ENCODE measurements around the gene AKR1B15.

Gene AKR1B15

DNA sequence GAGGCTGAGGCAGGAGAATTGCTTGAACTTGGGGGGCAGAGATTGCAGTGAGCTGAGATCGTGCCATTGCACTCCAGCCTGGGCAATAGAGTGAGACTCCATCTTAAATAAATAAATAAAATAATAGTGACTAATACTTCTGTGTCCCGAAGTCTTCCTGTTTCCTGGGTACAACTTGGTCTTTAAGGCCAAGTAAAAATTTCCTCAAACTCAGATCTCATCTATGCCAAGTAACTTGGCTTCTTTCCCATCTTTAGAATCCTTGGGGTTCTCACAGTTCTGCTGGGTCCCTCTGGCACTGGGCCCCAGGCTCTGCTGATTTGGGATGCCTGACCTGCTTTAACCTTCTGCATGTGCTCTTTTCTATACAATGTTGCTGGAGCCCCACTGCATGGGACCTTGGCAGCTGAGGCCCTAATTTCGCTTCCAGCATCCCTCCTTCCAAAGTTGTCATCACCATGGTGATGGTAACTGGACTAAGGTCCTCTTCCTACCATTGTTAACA, 44.2 kb upstream of the AKR1B15 start:
- no peak overlapping the region for H2BK120ac ChIP-seq (ENCODE audit: low read depth, low read length)
- H3K27me3 ChIP-seq (ENCODE audit: control insufficient read depth in 3 of 3, insufficient read depth in 3 of 3, low read depth in 1 of 3, low read length in 3 of 3) = peaks cover 0 to 9% (median 0%) of the 10 kb centered on the region in 3 experiments
- no peak overlapping the region for H4K91ac ChIP-seq (ENCODE audit: low read depth, low read length, poor library complexity)
- H3K4me2 ChIP-seq (ENCODE audit: insufficient read depth, low read length, poor library complexity, severe bottlenecking) = no peak overlapping the region
- H2BK15ac ChIP-seq (ENCODE audit: low read length) = no peak overlapping the region
- no peak overlapping the region for H3K14ac ChIP-seq (ENCODE audit: low read length)
- no peak overlapping the region for H2BK12ac ChIP-seq (ENCODE audit: low read length)
- H3K27ac ChIP-seq (replicated peaks; ENCODE audit: low read length) = no peak overlapping the region
- H3K79me1 ChIP-seq (ENCODE audit: low read depth, low read length) = no peaks in the 10 kb centered on the region
- H3K4me1 ChIP-seq (ENCODE audit: control insufficient read depth in 2 of 2, insufficient read depth in 1 of 2, low read depth in 1 of 2, low read length in 2 of 2) = no peaks in the 10 kb centered on the region
- no peak overlapping the region for H3K9ac ChIP-seq (ENCODE audit: low read depth, low read length, poor library complexity)
- H2AFZ ChIP-seq (ENCODE audit: low read length) = no peak overlapping the region
- no peak overlapping the region for H2AK5ac ChIP-seq (ENCODE audit: low read depth, low read length)
- no peak overlapping the region for H3K18ac ChIP-seq (ENCODE audit: low read length)
- no peak overlapping the region for H3K4me3 ChIP-seq (ENCODE audit: low read length in 2 of 2)
- no peak overlapping the region for H3K4ac ChIP-seq (ENCODE audit: low read length)
- no peak overlapping the region for H2BK5ac ChIP-seq (ENCODE audit: low read length)
- no CpG with 5 or more reads among the region's 3 CpGs for WGBS, 2 donors (ENCODE audit: extremely low coverage in 2 of 2, insufficient read length in 2 of 2, insufficient replicate concordance in 1 of 2)
- no peaks in the 10 kb centered on the region for H3K36me3 ChIP-seq (replicated peaks in 1 of 2; ENCODE audit: control insufficient read depth in 2 of 2, insufficient read depth in 2 of 2, low read length in 2 of 2)
- H3K9me3 ChIP-seq (replicated peaks in 1 of 2; ENCODE audit: control insufficient read depth in 2 of 2, insufficient read depth in 1 of 2, low read depth in 1 of 2, low read length in 2 of 2) = no peaks in the 10 kb centered on the region
- H4K8ac ChIP-seq (ENCODE audit: low read depth, low read length) = no peak overlapping the region
- H3K23ac ChIP-seq (ENCODE audit: low read depth, low read length, poor library complexity) = no peak overlapping the region
- no peak for DNase-seq (ENCODE audit: low spot score)

DNA sequence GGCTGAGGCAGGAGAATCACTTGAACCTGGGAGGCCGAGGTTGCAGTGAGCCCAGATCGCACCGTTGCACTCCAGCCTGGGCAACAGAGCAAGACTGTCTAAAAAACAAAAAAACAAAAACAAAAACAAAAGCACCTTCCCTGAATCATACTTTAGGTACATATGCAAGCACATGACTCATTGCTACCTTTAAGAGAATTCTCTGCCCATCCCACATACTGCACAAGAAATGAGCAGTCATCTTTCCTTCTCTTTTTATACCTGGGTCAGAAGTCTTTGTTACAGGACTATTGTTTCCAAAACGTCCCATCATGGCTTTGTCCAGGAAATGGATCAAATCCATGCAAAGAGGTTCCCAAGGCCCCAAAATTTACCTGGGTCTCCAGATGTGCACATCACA, 43.1 kb upstream of the AKR1B15 start:
- Histone ChIP-seq H3K79me1 (ENCODE audit: low read depth, low read length) (no peaks in the 10 kb centered on the region), H4K91ac (ENCODE audit: low read depth, low read length, poor library complexity) (no peak overlapping the region), H2AK5ac (ENCODE audit: low read depth, low read length) (no peak overlapping the region), H2AFZ (ENCODE audit: low read length) (no peak overlapping the region), H2BK120ac (ENCODE audit: low read depth, low read length) (no peak overlapping the region), H2BK5ac (ENCODE audit: low read length) (no peak overlapping the region), H2BK12ac (ENCODE audit: low read length) (no peak overlapping the region), H3K4me2 (ENCODE audit: insufficient read depth, low read length, poor library complexity, severe bottlenecking) (no peak overlapping the region), H3K4me3 (ENCODE audit: low read length in 2 of 2) (no peak overlapping the region), H3K23ac (ENCODE audit: low read depth, low read length, poor library complexity) (no peak overlapping the region), H3K9me3 (replicated peaks in 1 of 2; ENCODE audit: control insufficient read depth in 2 of 2, insufficient read depth in 1 of 2, low read depth in 1 of 2, low read length in 2 of 2) (no peaks in the 10 kb centered on the region), H3K27ac (replicated peaks; ENCODE audit: low read length) (no peak overlapping the region), H3K9ac (ENCODE audit: low read depth, low read length, poor library complexity) (no peak overlapping the region), H3K27me3 (ENCODE audit: control insufficient read depth in 3 of 3, insufficient read depth in 3 of 3, low read depth in 1 of 3, low read length in 3 of 3) (peaks cover 0 to 11% (median 0%) of the 10 kb centered on the region in 3 experiments), H3K14ac (ENCODE audit: low read length) (no peak overlapping the region), H3K4ac (ENCODE audit: low read length) (no peak overlapping the region), H3K4me1 (ENCODE audit: control insufficient read depth in 2 of 2, insufficient read depth in 1 of 2, low read depth in 1 of 2, low read length in 2 of 2) (no peaks in the 10 kb centered on the region), H2BK15ac (ENCODE audit: low read length) (no peak overlapping the region), H3K18ac (ENCODE audit: low read length) (no peak overlapping the region), H4K8ac (ENCODE audit: low read depth, low read length) (no peak overlapping the region), H3K36me3 (replicated peaks in 1 of 2; ENCODE audit: control insufficient read depth in 2 of 2, insufficient read depth in 2 of 2, low read length in 2 of 2) (no peaks in the 10 kb centered on the region)
- no CpG with 5 or more reads among the region's 4 CpGs for WGBS, 2 donors (ENCODE audit: extremely low coverage in 2 of 2, insufficient read length in 2 of 2, insufficient replicate concordance in 1 of 2)
- no peak for DNase-seq (ENCODE audit: low spot score)

DNA sequence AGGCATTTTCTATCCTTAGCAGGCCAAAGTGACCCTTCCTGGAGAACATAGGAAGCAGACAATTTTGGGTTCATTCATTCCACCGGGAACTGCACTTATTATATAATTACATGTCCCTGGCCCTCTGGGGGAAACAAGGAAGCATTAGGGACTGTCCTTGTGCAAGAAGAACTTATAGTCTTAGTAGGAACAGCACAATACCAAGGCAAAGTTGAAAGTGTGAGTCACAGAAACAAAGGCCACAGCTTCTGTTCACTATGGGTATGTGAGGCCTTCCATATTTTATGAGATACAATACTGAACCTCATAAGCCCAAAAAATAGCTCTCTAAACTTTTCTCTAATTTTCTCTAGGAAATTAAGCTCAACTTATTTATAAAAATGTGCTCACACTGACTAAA, 39.9 kb upstream of the AKR1B15 start:
- Histone ChIP-seq H3K18ac (ENCODE audit: low read length) (no peak overlapping the region), H3K4me1 (ENCODE audit: control insufficient read depth in 2 of 2, insufficient read depth in 1 of 2, low read depth in 1 of 2, low read length in 2 of 2) (no peaks in the 10 kb centered on the region), H2AFZ (ENCODE audit: low read length) (no peak overlapping the region), H2BK120ac (ENCODE audit: low read depth, low read length) (no peak overlapping the region), H2BK15ac (ENCODE audit: low read length) (no peak overlapping the region), H3K36me3 (replicated peaks in 1 of 2; ENCODE audit: control insufficient read depth in 2 of 2, insufficient read depth in 2 of 2, low read length in 2 of 2) (no peaks in the 10 kb centered on the region), H3K9ac (ENCODE audit: low read depth, low read length, poor library complexity) (no peak overlapping the region), H4K91ac (ENCODE audit: low read depth, low read length, poor library complexity) (no peak overlapping the region), H3K79me1 (ENCODE audit: low read depth, low read length) (no peaks in the 10 kb centered on the region), H2BK5ac (ENCODE audit: low read length) (no peak overlapping the region), H3K9me3 (replicated peaks in 1 of 2; ENCODE audit: control insufficient read depth in 2 of 2, insufficient read depth in 1 of 2, low read depth in 1 of 2, low read length in 2 of 2) (no peaks in the 10 kb centered on the region), H3K4me3 (ENCODE audit: low read length in 2 of 2) (no peak overlapping the region), H2BK12ac (ENCODE audit: low read length) (no peak overlapping the region), H3K4me2 (ENCODE audit: insufficient read depth, low read length, poor library complexity, severe bottlenecking) (no peak overlapping the region), H3K4ac (ENCODE audit: low read length) (no peak overlapping the region), H3K23ac (ENCODE audit: low read depth, low read length, poor library complexity) (no peak overlapping the region), H3K27me3 (ENCODE audit: control insufficient read depth in 3 of 3, insufficient read depth in 3 of 3, low read depth in 1 of 3, low read length in 3 of 3) (peaks cover 0 to 25% (median 0%) of the 10 kb centered on the region in 3 experiments), H2AK5ac (ENCODE audit: low read depth, low read length) (no peak overlapping the region), H3K27ac (replicated peaks; ENCODE audit: low read length) (no peak overlapping the region), H3K14ac (ENCODE audit: low read length) (no peak overlapping the region), H4K8ac (ENCODE audit: low read depth, low read length) (no peak overlapping the region)
- no CpG with 5 or more reads among the region's 1 CpG for WGBS, 2 donors (ENCODE audit: extremely low coverage in 2 of 2, insufficient read length in 2 of 2, insufficient replicate concordance in 1 of 2)
- no peak for DNase-seq (ENCODE audit: low spot score)

DNA sequence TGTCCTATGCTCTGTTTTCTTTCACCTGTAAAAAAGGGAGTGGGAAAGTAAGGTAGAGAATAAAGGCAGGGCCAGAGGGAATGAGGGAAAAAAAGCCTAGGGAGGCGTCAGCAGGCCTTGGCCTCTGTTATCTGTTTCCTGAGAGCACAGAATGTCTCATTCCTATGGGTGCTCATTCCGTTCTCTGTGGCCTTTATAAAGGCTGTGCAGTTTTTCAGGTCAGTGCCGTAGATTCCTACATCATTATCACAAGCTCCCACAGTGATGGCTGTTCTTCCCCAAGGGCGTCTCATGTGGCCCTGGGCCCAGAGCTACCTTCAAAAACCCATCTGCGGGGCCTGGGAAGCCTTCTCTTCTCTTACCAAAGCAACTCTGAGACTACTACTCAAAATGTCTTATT, 38.3 kb upstream of the AKR1B15 start:
- H3K9ac ChIP-seq (ENCODE audit: low read depth, low read length, poor library complexity) = no peak overlapping the region

More for the DNA sequence above, 38.3 kb upstream of the AKR1B15 start:
- H3K23ac ChIP-seq (ENCODE audit: low read depth, low read length, poor library complexity) = no peak overlapping the region
- H3K4me2 ChIP-seq (ENCODE audit: insufficient read depth, low read length, poor library complexity, severe bottlenecking) = no peak overlapping the region
- no peak overlapping the region for H2BK12ac ChIP-seq (ENCODE audit: low read length)
- H4K91ac ChIP-seq (ENCODE audit: low read depth, low read length, poor library complexity) = no peak overlapping the region
- no peak overlapping the region for H2BK120ac ChIP-seq (ENCODE audit: low read depth, low read length)
- DNase-seq (ENCODE audit: low spot score) = no peak
- no peak overlapping the region for H2BK5ac ChIP-seq (ENCODE audit: low read length)
- H2AFZ ChIP-seq (ENCODE audit: low read length) = no peak overlapping the region
- H4K8ac ChIP-seq (ENCODE audit: low read depth, low read length) = no peak overlapping the region
- no peak overlapping the region for H3K27ac ChIP-seq (replicated peaks; ENCODE audit: low read length)
- peaks cover 0 to 25% (median 0%) of the 10 kb centered on the region in 3 experiments for H3K27me3 ChIP-seq (ENCODE audit: control insufficient read depth in 3 of 3, insufficient read depth in 3 of 3, low read depth in 1 of 3, low read length in 3 of 3)
- no peak overlapping the region for H3K4me3 ChIP-seq (ENCODE audit: low read length in 2 of 2)
- H2AK5ac ChIP-seq (ENCODE audit: low read depth, low read length) = no peak overlapping the region
- no peaks in the 10 kb centered on the region for H3K9me3 ChIP-seq (replicated peaks in 1 of 2; ENCODE audit: control insufficient read depth in 2 of 2, insufficient read depth in 1 of 2, low read depth in 1 of 2, low read length in 2 of 2)
- H3K4ac ChIP-seq (ENCODE audit: low read length) = no peak overlapping the region
- H2BK15ac ChIP-seq (ENCODE audit: low read length) = no peak overlapping the region
- no peaks in the 10 kb centered on the region for H3K4me1 ChIP-seq (ENCODE audit: control insufficient read depth in 2 of 2, insufficient read depth in 1 of 2, low read depth in 1 of 2, low read length in 2 of 2)
- H3K79me1 ChIP-seq (ENCODE audit: low read depth, low read length) = no peaks in the 10 kb centered on the region
- no peak overlapping the region for H3K14ac ChIP-seq (ENCODE audit: low read length)
- H3K18ac ChIP-seq (ENCODE audit: low read length) = no peak overlapping the region
- no CpG with 5 or more reads among the region's 5 CpGs for WGBS, 2 donors (ENCODE audit: extremely low coverage in 2 of 2, insufficient read length in 2 of 2, insufficient replicate concordance in 1 of 2)
- H3K36me3 ChIP-seq (replicated peaks in 1 of 2; ENCODE audit: control insufficient read depth in 2 of 2, insufficient read depth in 2 of 2, low read length in 2 of 2) = no peaks in the 10 kb centered on the region

Measured in neuronal stem cell (in vitro differentiated cells).